Gastroesophageal sphincter (tissue), 3 donors: Measurements from ENCODE around the gene FOXK2.

Source experiments
- CTCF ChIP-seq, 4 experiments: fragments of 200-600 bp in 2 of 4; fragments of 450-650 bp in 2 of 4; sonication (generic) in 1 of 4; IDR thresholded peaks; one replicate each; pipeline ENCODE4 v1.5.1; 2017 to 2019; ENCODE audit warnings: antibody characterized with exemption in 4 of 4, mild to moderate bottlenecking in 2 of 4, moderate library complexity in 2 of 4
- EP300 ChIP-seq: sonication (generic); formaldehyde crosslinking; IDR thresholded peaks from one replicate; pipeline ENCODE4 v1.6.1; 2017; ENCODE audit warnings: antibody characterized with exemption, mild to moderate bottlenecking
- POLR2A ChIP-seq, 2 donors: fragments of 450-650 bp; IDR thresholded peaks; one replicate each; pipeline ENCODE4 v1.6.1; 2017; ENCODE audit warnings: antibody characterized with exemption in 2 of 2, mild to moderate bottlenecking in 2 of 2, moderate library complexity in 1 of 2
- POLR2AphosphoS5 ChIP-seq: sonication (generic); formaldehyde crosslinking; IDR thresholded peaks from one replicate; pipeline ENCODE4 v1.6.1; 2017; ENCODE audit warnings: antibody characterized with exemption

DNA sequence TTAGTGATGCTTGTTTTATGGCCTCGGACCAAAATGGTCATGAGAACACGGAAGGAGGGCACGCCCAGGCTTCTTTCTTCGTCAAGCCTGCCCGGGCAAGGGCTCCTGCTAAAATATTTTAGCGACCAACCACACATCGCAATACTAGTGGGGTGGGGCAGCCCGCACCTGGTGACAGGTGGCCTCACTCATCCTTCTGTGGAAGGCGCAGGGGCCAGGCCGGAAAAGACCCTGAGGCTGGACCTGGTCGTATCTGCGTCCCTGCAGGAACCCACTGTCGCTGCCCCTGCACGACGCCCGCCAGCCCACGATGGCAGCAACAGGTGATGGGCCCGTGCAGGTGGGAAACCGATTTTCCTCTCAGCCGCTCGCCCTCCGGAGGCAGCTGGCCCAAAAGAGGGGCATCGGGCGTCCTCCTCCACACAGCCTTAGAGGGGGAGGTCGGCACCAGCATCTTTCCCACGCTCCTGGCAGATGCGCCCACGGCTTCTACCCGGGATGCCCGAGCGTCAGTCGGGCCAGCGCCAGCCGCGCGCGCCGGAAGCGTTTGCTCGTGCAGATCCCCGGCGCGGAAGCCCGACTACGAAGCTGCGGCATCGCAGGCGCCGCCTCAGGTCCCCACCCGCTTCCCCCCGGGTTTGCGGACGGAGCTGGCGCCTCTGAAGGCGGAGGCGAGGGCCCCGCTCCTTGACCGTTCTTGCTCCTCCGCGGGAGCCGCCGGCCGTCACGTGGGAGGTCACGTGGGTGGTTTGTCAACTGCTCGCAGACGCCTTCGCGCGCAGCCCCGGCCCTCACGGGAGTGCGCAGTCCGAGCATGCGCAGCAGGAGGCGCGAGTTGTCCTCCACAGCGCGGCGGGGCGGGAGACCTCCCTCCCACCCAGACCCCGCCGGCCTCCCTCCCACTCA lies 22.8 kb upstream of the FOXK2 start:
- TF ChIP-seq POLR2AphosphoS5 (peak; percentile 90), EP300 (no peak), POLR2A (IDR thresholded peaks at IDR 0.05) (peak; percentile 83 to 86), CTCF (IDR thresholded peaks at IDR 0.05) (peak in 1 of 4 experiments; percentile 27)
